ENCODE measurements around the gene EXOC6.
"Not testable (repeated sequence)": the region's sequence is repeated elsewhere in the genome, so short reads cannot be mapped to it uniquely, and the experiment has no call there.

Gene EXOC6

DNA sequence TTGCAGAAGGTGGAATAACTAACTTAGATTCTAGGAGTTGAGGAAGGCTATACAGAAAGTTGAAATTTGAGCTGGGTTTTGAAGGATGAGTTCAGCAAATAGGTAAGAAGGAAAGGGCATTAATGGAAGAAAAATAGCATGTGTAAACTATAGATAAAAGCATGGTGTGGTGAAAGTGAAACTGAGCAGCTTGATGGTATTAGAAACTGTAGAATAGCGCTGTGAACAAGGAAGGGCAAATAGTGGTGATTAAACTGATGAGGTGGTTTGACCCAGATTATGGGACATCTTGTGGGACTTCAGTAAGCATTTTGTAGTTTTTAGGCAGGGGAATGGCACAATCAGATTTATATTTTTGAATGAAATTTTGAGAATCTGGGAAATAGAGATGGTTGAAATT is 90.5 kb downstream of the EXOC6 start:
- DNase-seq (ENCODE audit: low read depth): no peak

DNA sequence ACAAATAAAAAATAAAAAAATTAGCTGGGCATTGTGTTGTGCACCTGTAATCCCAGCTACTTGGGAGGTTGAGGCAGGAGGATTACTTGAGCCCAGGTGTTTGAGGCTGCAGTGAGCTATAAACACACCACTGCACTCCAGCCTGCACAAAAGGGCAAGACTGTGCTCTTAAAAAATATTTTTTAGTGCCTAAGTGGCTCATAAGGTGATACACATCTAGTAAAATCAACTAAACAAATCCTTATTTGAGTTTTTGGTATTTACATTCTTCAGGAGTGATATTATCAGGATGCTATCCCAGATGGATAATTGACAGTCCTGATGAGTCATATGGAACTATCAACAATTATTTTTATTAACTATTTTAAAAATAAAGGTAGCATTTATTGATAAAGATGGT is 93.9 kb downstream of the EXOC6 start:
- DNase-seq (ENCODE audit: low read depth): no peak

DNA sequence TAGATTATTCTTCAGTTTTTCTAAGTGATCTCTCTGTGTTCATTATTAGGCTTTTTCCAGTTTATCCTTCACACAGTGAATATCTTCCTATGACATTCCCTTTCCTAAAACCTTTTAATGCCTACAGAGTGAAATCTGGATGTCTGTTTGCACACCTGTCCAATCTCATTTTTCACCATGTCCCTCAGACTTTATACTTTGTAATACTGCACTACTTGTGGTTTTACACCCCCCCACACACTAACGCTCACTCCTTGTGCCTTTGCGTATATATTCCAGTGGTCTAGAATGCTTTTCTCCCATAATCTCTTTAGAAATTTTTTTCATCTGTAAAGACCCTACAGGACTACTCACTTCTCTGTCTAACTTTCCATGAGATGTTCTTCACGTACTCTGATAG is 98.2 kb downstream of the EXOC6 start:
- no peak for DNase-seq (ENCODE audit: low read depth)

DNA sequence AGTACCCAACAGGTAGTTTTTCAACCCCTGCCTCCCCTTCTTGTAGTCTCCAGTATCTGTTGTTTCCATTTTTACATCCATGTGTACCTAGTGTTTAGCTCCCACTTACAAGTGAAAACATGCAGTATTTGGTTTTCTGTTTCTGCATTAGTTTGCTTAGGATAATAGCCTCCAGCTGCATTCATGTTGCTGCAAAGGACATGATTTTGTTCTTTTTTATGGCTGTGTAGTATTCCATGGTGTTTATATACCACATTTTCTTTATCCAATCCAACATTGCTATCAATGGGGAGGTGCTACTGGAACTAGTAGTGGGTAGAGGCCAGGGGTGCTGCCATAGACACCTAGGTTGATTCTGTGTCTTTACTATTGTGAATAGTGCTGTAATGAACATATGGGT is 104.3 kb downstream of the EXOC6 start:
- not testable (repeated sequence) for DNase-seq (ENCODE audit: low read depth)

DNA sequence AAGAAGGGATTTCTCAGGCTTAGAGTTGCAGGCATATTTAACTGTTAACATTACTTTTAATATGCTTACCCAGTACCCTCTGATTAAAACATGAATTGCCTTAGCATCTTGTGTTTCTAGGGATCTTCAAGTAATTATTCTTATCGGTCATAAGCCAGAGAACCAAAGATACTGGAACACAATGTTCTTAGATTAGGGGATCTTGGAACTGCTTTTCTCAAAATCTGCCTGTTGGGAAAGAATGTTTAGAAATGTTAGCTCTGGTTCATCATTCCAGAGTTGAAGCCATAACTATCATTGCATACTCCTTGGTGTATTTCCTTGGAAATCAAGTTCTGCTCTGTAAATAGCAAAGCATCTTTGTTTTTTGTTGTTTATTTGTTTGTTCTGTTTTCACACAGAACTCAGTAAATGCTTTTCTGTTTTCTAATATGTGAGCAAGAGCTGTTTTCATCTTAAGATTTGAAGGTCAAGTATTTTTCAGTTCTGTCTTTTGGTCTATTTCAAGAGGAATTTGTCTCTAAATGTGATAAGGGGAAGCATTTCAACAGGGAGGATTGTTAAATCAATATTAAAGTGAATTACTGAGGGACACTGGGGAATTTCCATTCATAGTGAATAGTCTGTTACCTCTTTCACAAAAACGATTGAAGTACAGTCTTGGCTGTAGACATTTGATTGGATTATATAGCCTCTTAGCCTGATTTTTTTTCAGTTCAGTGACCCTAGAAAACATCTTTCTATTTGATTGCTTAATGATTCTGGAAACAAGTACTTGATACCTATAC is 109.1 kb downstream of the EXOC6 start:
- DNase-seq (ENCODE audit: low read depth): no peak

DNA sequence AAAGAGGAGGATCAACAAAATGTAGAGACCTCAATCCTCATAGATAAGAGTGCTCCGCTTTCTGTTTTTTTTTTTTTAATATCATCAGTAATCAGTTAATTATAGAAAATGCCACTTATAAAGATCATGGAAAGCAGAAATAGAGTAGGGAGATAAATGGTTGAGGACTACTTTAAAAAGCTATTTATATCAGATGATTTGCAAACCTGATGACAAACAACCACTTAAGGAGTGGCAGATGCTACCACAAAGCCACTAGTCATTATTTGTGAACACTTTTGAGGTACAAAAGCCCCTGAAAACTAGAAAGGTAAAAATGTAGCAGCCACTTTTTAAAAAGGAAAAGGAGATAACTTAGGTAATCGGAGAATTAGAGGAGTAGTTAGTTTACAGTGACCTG is 113.3 kb downstream of the EXOC6 start:
- DNase-seq (ENCODE audit: low read depth): no peak

DNA sequence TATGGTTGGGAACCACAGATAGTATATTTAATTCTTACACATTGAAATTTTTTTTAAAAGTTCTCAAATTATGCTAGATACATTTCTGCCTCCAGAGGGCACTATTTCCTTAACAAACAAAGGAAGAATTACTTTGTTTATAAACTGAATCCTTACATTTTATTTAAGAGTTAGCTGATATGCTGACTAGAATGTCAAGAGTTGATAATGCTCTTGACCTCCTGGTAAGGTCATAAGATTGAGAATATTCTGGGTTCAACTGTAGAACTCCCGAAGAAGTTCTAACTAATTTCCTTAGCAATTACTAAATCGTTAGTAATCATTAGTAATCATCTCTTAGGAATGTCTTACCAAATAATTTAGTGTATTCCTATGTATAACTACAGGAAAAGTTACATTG is 117.0 kb downstream of the EXOC6 start:
- DNase-seq (ENCODE audit: low read depth): no peak

DNA sequence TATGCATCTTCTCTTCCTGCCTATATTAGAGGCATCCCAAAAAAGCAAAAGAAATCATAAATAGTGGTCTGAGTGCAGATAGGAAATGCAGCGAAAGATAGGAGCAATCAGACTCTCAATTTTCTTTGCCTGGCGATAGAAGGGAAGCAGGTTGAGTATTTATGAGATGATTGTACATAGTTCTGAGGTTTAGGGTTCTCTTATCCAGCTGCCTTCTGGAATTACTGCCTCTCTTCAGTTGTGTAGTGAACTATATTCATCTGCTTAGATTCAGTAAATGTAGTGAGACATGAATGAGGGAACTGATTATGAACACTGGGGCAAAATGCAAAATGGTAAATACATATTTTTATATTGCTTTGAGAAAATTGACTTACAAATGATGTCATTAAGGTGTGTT is 119.3 kb downstream of the EXOC6 start:
- no peak for DNase-seq (ENCODE audit: low read depth)

DNA sequence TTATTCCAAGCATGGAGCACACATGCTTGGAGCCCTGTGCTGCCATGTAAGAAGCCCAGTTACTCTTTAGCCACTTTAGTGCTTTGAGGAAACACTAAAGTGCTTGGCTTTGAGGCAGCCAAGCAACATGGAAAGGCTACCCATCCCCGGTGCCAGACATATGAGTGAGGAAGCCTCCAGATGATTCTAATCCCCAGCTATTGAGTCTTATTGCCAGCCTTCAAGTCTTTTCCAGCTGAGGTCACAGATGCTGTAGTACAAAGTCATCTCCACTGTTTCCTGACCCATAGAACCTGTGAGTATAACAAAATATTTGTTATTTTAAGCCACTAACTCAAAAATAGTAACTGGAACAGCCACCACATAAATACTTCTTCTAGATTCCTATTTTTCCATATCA is 120.8 kb downstream of the EXOC6 start:
- no peak for DNase-seq (ENCODE audit: low read depth)

DNA sequence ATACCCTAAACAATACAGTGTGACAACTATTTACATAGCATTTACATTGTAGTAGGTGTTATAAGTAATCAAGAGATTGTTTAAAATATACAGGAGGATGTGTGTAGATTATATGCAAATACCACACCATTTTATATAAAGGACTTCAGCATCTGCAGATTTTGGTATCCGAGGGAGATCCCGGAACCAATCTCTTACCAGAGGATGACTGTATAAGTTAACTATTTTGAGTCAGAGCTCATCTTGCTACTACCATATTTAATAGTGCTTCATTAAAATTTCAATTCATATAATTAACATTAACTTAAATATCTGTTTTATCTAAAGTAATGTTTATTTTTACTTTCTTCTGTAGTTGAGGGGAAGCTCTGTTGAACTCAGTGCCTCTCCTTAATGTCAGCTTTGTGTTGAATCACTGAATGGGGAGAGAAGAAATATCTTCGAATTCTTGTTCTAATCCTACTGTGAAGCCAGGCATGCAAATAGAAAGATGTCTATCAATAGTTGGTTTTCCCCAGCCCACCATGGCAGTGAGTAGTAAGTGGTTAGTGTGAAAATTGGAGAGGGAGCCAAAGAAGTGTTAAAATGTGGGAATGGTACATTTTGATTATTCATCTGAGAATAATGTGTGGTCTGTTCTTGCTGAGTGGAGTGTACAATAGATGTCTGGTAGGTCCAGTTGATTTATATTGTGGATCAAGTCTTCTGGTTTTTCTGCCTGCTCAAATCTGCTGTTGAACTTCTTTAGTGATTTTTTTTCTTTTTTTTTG is 122.2 kb downstream of the EXOC6 start:
- no peak for DNase-seq (ENCODE audit: low read depth)

DNA sequence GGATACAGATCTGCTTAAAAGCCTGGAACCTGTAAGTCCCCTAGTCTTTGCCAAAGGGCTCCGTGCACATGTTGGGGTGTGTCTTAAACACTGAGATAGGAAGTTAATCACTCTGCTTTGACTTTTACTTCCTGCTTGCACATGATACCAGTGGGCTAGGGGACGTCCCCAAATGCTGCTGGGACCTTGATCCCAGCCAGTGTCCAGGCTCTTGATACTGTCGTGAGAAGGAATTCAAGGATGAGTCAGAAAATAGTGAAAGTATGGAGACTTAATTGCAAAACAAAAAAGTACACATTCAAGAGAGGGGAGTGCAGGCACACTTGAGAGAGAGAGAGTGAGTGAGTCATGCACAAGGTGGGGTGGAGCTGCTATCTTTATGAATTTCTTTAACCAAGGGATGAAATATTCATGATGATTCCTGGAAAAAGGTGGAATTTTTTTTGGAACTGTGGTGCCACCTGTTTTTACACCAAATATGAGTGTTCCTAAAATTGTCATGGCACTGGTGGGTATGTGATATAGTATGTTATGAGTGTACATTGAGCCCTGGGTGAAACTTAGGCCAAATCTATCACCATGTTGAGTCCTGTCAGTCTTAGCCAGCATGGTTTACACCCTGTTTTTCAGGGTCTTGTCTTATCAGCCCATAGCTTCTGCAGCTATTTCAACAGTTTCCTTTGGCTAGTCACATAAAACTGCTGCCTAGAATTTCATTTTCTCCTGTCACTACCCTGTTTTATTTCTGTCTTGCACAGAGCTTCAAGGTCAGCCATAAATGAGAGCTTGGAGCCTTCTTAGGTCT is 123.9 kb downstream of the EXOC6 start:
- DNase-seq (ENCODE audit: low read depth): no peak

DNA sequence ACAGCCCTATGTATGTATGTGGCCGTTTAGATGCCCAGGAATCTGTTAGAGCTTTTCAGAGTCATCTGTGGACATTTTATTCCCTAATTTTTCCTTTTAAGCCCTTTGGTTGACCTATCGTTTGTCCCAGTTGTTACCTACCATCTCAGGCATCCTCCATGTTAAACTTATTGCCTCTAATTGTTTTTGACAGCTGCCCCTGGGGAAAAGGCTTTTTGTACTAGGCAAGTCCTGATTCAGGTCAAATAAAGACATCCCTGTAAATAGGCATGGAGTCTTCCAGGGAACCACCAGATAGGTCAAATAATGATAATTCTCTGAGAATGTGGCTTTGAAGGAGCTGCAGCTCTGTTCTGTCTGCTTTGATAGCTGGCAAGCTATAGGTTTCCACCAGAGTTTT is 124.6 kb downstream of the EXOC6 start:
- no peak for DNase-seq (ENCODE audit: low read depth)

DNA sequence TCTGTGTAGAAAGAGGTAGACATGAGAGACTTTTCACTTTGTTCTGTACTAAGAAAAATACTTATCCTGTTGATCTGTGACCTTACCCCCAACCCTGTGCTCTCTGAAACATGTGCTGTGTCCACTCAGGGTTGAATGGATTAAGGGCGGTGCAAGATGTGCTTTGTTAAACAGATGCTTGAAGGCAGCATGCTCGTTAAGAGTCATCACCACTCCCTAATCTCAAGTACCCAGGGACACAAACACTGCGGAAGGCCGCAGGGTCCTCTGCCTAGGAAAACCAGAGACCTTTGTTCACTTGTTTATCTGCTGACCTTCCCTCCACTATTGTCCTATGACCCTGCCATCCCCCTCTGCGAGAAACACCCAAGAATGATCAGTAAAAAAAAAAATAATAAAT is 128.0 kb downstream of the EXOC6 start:
- not testable (repeated sequence) for DNase-seq (ENCODE audit: low read depth)

DNA sequence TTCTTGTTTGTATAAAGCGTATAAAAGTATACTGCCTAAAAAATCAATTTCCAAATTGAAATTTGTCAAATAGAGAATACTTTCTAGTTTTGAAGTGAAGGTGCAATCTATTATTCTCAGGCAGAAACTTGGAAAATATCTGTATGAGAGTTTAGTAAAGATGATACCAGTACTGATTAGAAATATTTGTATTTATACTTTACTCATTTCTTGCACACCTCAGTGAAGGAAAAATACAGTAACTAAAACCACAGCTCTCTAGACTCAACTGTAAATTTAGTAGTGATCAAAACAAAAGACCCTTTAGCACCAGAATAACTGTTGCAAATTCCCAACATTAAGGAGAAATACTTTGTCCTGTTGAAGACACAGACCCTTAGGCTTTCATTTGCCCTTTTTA is 140.9 kb downstream of the EXOC6 start:
- no peak for DNase-seq (ENCODE audit: low read depth)

DNA sequence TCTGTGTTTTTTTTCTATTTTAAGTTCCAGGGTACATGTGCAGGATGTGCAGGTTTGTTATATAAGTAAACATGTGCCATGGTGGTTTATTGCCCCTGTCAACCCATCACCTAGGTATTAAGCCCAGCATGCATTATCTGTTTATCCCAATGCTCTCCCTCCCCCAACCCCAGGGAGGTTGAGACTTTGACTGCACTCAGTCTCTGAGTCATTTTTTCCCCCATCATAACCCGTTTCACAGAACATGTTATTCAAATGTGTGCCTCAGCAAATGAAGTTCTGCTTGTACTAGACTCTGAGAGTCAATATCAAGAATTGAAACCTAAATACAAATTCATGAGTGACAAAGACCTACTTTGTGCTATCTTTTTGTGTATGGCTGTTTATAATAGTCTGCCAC is 142.3 kb downstream of the EXOC6 start:
- peak; percentile 6 for DNase-seq (ENCODE audit: low read depth)

DNA sequence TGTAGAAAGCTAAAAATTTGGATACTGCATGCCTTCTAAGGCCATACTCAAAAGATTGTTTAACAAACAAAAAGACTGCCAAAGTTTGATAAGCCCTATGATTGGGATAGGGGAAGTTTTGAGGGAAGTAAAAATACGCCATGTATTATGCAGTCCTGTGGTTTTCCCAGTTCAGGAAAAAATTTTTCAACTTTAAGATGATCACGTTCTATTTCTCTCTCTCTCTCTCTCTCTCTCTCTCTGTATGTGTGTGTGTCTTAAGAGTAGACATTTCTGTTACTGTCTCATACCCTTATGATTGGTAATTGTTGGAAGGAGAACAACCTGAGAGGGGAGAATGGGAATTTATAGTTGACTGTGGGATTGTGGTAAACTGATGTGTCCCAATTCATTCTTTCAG is 143.2 kb downstream of the EXOC6 start:
- DNase-seq (ENCODE audit: low read depth): no peak

DNA sequence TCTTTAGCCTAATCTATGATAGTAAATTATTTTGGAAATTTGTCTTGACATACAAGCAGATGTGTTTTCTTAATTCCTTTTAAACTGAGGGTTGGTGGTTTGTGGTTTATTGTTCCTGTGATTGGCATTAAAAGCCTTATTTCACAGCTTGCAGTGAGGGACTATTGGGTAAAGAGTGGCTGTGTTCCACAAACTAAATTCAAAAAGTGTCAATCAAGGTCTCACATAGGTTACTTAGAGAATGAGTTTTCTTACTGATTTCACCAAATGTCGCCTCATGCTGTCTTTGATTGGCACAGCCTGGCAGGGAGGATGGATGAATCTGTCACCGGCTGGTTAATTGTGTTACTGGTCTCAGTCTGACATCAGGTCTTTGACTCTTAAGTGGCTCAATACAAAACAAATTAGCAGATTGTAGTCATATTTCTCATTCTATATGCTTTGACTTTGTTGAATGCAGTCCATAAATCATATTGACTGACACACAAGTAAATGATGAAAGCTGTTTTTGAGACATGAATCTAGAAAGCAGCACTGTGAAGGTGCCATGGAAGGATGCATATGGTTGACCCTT is 145.5 kb downstream of the EXOC6 start:
- no peak for DNase-seq (ENCODE audit: low read depth)

DNA sequence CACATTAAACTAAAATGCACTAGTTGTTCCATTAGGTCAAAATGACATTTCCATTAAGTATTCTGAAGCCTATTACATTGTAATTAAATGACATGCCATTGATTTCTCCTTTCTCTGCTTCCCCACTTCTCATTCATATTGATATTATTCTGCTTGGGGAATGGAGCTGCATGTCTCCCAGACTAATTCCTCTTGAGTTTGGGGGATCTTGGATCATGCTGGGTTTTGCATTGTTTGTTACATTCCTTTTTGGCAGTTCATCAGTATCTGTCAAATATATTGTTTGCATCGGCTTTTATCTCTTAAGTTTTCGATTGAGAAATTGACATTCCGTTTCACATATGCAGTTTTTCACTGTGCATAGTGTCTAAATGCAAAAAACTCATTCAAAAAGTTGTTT is 147.2 kb downstream of the EXOC6 start:
- no peak for DNase-seq (ENCODE audit: low read depth)

DNA sequence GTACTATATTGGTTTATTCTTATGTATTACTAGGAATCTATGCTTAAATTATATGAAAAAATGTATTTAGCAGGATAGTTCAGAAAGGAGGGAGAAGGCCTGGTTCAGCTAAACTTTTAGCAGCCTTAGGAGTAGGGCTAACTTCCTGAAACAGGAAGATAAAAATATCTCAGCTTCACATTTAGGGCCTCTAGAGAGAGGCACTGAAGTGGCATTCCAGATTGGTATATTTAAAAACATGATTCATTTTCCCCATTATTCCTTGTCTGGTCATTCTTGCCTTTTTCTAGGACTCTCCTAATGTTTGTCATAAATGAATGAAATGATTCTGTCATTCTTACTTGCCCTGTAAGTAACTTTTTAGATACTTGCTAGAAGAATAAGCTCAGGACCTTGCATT is 149.3 kb downstream of the EXOC6 start:
- no peak for DNase-seq (ENCODE audit: low read depth)

DNA sequence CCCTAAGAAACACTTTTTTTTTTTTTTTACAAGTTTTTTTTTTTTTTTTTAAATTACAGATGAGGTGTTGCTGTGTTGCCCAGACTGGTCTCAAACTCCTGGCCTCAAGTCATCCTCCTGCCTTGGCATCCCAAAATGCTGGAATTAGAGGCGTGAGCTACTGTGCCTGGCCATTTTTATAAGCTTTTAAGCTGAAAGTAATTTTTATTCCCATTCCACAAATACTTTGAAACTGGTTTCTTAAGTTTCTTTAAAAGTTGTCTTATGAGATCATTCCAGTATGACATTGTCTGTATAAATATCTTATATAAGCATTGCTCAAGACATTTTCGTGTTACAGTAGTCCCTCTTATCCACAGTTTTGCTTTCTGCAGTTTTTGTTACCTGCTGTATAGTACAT is 150.9 kb downstream of the EXOC6 start:
- no peak for DNase-seq (ENCODE audit: low read depth)

DNA sequence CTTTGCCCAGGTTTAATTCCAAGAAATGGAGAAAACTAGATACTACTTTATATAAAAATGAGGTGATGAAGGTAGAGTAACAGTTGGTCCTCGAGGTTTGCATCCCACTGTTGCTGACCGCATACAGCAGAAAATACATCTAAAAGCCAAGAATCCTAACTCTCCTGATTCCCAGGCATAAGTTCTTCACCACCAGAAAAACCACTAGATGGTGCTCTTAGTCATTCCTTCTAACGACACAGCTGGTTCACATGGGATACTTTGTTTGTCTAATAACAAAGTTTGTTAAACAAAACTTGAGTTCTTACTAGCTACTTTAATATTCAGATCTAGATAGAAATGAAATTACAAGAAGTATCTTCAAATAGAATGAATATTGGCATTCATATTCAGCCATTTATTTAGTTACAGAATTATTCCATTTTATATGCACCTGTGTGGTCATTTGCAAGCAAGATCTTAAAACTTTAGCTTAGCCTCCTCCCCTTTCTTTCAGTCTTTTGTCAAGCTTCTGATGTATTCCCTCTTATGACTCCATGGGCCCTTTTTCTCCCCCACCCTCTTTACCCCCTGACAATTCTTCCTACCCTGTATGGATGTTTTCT is 158.2 kb downstream of the EXOC6 start:
- no peak for DNase-seq (ENCODE audit: low read depth)

DNA sequence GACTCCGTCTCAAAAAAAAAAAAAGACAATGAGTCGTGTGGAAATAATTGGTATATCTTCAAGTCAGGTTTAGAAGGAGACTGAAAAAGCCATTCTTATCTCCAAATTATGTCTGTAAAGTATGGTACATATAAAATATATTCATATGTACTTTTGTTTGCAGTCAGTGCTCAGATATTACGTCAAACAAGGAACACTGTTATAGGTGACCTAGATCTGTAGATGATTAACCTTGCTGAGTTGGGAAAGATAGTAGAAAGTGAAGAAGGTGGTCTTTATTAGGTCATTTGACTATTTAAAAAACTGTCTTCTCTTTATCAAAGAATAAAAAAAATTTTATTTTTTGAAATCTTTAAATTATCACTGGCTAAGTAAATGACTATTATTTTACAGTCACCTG is 167.4 kb downstream of the EXOC6 start:
- no peak for DNase-seq (ENCODE audit: low read depth)
